GM19043 (cell line): ENCODE measurements around the gene DPPA5.
"Not testable (repeated sequence)": the region's sequence is repeated elsewhere in the genome, so short reads cannot be mapped to it uniquely, and the experiment has no call there.

Source experiments
- ATAC-seq: cut with Tn5 transposase; IDR thresholded peaks from one replicate; pipeline ENCODE4 v1.9.1; 2021; ENCODE audit warnings: low read depth; ENCODE audit not compliant: unreplicated experiment

DPPA5 gene

GRCh38 chr6:73353636-73354593, at the start of gene DPPA5:
Gene DPPA5 (minus strand): TSS chr6:73354276. CDS start chr6:73354225, 51 bp downstream.
- no peak for ATAC-seq

GRCh38 chr6:73400656-73401055, 46.6 kb upstream of the DPPA5 start:
- no peak for ATAC-seq

GRCh38 chr6:73395875-73396274, 41.8 kb upstream of the DPPA5 start:
- ATAC-seq: no peak

GRCh38 chr6:73394577-73395354, 40.7 kb upstream of the DPPA5 start, which contains the start of gene DDX43:
Gene DDX43 (plus strand): TSS chr6:73394828. CDS start chr6:73394906, 78 bp downstream.
- ATAC-seq: peak; percentile 51

- no peak for ATAC-seq
These were observed 39.2 kb upstream of the DPPA5 start for GRCh38 chr6:73393278-73393677.

- not testable (repeated sequence) for ATAC-seq
These were observed 38.1 kb upstream of the DPPA5 start for GRCh38 chr6:73392188-73392587.

- ATAC-seq: no peak
These were observed 37.6 kb upstream of the DPPA5 start for GRCh38 chr6:73391675-73392074.

- no peak for ATAC-seq
These were observed 35.8 kb upstream of the DPPA5 start for GRCh38 chr6:73389854-73390253.

- ATAC-seq: peak; percentile 78
These were observed 34.9 kb upstream of the DPPA5 start for GRCh38 chr6:73388800-73389512.

- ATAC-seq: peak; percentile 7
These were observed 34.3 kb upstream of the DPPA5 start for GRCh38 chr6:73388433-73388799.

- ATAC-seq: no peak
These were observed 28.5 kb upstream of the DPPA5 start for GRCh38 chr6:73382462-73383113.

GRCh38 chr6:73381531-73381930, 27.5 kb upstream of the DPPA5 start:
- ATAC-seq: not testable (repeated sequence)

GRCh38 chr6:73377225-73377624, 23.1 kb upstream of the DPPA5 start:
- no peak for ATAC-seq

GRCh38 chr6:73375216-73375615, 21.1 kb upstream of the DPPA5 start:
- no peak for ATAC-seq

- no peak for ATAC-seq
These were observed 18.4 kb upstream of the DPPA5 start for GRCh38 chr6:73372516-73372915.

GRCh38 chr6:73371984-73372383, 17.9 kb upstream of the DPPA5 start:
- ATAC-seq: no peak

- no peak for ATAC-seq
These were observed 15.5 kb upstream of the DPPA5 start, which contains the start of gene OOEP for GRCh38 chr6:73369563-73369962. Gene OOEP (minus strand): TSS chr6:73369897. CDS start chr6:73369792, 105 bp downstream.

- no peak for ATAC-seq
These were observed 15.1 kb upstream of the DPPA5 start for GRCh38 chr6:73369157-73369556.

- ATAC-seq: no peak
These were observed 14.6 kb upstream of the DPPA5 start for GRCh38 chr6:73368675-73369074.

GRCh38 chr6:73367761-73368355, 13.8 kb upstream of the DPPA5 start:
- no peak for ATAC-seq
